ENCODE results near the gene ATP10A.
"Not testable (repeated sequence)": the region's sequence is repeated elsewhere in the genome, so short reads cannot be mapped to it uniquely, and the experiment has no call there.

The ATP10A gene

GRCh38 chr15:25883463-25884259, 20.5 kb upstream of the ATP10A start:
- no peak for DNase-seq

DNA sequence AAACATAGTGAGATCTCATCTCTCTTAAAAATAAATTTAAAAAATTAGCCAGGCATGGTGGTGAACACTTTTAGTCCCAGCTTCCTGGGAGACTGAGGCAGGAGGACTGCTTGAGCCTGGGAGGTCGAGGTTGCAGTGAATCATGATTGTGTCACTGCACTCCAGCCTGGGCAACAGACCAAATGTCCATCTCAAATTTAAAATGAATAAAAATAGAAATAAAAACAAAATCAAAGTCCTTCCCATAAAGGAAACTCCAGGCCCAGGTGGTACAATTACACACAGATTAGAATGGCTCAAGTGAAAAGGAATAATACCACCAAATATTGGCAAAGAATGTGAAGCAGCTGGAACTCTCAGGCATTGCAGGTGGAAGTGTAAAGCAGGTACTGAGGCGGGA, 19.3 kb upstream of the ATP10A start:
- DNase-seq: no peak

DNA sequence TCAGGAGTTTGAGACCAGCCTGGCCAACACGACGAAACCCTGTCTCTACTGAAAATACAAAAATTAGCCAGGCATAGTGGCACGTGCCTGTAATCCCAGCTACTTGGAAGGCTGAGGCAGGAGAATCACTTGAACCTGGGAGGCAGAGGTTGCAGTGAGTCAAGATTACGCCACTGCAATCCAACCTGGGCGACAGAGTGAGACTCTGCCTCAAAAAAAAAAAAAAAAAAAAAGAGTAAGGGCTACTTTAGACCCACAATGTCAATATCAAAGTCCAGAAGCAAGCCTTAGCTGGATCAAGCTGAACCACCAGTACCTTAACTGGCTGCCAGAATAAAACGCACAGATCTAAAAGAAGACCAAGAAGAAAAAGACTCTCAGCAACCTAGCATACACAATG, 17.8 kb upstream of the ATP10A start:
- not testable (repeated sequence) for DNase-seq

DNA sequence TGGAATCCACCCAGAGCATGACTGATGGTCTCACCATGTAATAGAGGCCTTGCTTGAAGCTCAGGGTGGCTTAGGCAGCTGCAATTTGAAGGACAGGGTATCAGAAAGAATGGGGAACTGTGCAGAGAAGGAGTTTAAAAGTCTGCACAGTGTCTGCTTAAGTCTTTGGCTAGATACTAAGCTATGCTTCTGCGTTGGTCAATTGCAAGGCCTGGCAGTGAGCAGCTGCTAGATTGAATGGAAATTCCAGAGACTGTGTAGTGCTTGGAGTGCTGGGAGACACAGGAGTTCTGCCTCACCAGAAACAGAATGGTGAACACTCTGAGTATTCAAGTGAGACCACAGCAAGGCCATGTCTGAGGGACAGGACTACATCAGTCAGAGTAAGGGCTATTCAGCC, 17.3 kb upstream of the ATP10A start:
- DNase-seq: no peak

- no peak for DNase-seq
These were observed 16.3 kb upstream of the ATP10A start for GRCh38 chr15:25879438-25879837.

GRCh38 chr15:25877681-25878080, 14.6 kb upstream of the ATP10A start:
- no peak for DNase-seq

GRCh38 chr15:25876231-25877140, 13.4 kb upstream of the ATP10A start:
- no peak for DNase-seq

DNA sequence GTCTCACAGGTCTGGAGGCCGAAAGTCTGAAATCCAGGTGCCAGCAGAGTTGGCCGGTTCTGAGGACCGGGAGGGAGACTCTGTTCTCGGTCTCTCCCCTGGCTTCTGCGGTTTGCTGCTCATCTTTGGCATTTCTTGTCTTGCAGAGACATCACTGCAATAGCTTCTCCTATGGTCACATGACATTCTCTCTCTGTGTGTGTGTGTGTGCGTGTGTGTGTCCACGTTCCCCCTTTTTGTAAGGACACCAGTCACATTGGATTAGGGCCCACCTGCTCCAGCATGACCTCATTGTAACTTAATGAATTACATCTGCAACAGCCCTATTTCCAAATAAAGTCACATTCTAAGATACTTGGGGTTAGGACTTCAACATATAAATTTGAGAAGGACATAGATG, 12.4 kb upstream of the ATP10A start:
- DNase-seq: no peak

DNA sequence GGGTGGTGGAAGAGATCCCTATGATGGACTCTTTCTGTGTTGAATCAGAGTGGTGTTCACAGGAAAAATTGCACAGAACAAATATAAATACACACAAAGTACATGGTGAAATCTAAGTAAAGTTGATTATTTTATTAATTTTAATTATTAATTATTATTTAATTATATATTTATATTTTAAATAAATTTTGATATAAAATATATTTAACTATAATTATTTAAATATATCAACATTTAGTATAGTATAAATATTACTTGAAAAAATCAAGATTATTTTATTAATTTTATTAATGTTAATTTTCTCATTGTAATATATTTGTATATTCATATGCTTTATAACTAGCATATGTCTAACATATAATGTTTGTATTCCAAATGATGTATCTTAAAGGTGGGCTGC, 11.3 kb upstream of the ATP10A start:
- DNase-seq: no peak

DNA sequence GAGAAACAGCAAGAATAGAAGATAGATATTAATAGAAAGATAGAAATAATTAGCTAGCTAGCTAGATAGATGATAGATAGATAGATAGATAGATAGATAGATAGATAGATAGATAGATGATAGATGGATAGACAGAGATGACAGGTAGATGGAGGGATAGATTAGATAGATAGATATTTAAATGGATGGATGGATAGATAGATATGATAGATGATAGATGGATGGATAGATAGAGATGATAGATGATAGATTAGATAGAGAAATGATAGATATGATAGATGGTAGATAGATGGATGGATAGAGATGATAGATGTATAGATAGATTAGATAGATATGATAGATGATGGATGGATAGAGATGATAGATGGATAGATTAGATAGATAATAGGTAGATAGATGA, 8.3 kb upstream of the ATP10A start:
- no peak for DNase-seq

- no peak for DNase-seq
These were observed 7.8 kb upstream of the ATP10A start for GRCh38 chr15:25870938-25871337.

- DNase-seq: peak; percentile 35
These were observed 6.6 kb upstream of the ATP10A start for GRCh38 chr15:25869701-25870100.

DNA sequence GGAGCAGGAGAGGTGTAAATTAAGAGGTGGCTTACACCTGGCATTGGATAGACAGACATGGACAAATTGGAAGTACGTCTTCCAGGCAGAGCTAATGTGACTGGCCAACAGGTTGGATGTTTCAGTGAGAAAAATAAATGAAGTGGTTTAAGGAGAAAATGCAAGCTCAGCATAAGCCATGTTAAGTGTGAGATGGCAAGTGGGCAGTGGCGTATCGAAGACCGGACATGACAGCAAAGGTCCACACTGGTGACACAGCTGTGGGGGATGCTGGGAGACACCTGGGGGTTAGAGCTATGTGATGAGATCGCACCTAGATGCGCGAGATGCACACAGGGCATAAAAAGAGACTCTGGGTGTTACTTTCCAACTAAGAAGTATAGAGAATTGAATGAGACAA, 3.7 kb upstream of the ATP10A start:
- no peak for DNase-seq

DNA sequence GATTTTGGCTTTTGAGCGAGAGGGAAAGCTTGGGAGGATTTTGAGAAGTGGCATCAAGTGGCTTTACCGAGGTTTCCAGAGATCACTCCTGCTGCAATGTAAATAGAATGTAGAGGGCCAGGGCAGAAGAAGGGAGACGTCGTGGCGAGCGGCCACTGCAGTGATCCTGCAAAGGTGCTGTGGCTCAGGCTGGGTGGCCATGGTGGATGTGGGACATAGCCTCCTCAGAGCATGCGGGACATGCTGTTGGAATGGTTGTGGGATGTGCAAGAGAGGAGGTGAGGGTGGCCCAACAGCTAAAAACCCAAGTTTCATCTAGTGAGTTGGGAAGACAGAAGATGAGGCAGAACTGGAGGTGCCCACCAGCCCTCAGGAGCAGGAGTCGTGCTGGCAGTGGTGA, 3.1 kb upstream of the ATP10A start:
- no peak for DNase-seq

DNA sequence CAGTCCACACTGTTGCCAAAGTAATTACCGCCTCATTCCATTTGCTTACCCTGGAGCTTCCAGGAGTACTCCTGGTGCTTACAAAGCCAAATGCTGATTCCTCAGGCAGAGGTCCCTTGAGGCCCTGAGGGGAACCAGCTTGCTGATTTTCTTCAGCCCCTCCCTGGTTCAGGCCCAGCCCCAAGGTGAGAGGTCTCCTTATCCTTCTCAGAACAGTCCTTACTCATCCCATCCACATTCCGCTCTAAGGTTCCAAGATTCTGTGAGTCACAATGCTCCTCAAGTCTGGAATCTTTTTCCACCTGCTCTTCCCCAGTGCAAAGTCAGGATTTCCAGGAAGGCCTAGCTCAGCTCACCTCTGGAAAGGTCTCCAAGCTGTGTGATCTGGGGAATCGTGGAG, 1.8 kb upstream of the ATP10A start:
- no peak for DNase-seq

- no peak for DNase-seq
These were observed 947 bp upstream of the ATP10A start for GRCh38 chr15:25863968-25864580.

- DNase-seq: peak; percentile 25
These were observed 536 bp downstream of the ATP10A start for GRCh38 chr15:25862472-25863110.

- DNase-seq: no peak
These were observed 1.1 kb downstream of the ATP10A start for GRCh38 chr15:25862071-25862471.

DNA sequence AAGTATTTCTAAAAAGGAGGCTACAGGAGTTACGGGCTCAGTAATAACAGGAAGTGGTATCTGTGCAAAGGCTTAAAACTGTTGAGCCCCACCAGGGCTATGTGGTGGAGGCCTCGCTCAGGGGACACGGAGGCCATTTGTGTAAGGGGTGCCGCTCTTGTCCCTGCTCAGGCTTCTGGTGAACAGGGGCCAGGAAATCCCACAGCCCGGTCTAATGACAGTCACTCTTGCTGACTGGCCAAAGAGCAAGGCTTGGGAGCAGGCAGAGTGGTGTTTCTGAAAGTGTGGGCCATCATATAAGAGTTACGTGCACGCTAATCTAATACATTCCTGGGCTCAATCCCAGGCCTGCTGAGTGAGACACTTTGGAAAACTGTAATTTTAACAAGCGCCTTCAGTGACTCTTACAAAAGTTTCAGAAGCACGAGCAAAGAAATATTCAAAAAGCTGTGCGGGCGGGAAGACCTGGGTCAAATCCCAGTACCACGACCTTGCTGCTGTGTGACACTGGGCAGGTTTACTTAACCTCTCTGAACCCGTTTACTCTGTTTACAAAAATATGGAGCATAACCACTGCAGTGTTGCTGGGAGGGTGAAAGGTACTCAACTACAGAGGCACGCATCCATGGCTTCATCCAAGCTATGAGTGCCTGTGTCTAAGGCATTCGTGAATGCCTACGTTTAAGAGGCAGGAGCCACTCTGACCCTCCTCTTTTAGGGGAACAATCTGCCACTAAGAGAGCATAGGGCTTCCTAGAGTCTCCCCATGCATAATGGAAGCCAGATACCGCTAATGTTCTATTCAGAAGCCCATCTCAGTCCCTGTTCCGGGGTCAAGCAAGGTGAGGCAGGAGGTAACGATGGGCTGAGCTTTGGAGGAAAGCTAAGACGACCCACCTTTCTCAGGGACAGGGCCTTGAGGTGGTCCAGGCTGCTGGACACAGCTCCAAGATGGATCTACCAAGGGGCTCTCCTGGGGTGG, 2.0 kb downstream of the ATP10A start:
- DNase-seq: peak; percentile 14

DNA sequence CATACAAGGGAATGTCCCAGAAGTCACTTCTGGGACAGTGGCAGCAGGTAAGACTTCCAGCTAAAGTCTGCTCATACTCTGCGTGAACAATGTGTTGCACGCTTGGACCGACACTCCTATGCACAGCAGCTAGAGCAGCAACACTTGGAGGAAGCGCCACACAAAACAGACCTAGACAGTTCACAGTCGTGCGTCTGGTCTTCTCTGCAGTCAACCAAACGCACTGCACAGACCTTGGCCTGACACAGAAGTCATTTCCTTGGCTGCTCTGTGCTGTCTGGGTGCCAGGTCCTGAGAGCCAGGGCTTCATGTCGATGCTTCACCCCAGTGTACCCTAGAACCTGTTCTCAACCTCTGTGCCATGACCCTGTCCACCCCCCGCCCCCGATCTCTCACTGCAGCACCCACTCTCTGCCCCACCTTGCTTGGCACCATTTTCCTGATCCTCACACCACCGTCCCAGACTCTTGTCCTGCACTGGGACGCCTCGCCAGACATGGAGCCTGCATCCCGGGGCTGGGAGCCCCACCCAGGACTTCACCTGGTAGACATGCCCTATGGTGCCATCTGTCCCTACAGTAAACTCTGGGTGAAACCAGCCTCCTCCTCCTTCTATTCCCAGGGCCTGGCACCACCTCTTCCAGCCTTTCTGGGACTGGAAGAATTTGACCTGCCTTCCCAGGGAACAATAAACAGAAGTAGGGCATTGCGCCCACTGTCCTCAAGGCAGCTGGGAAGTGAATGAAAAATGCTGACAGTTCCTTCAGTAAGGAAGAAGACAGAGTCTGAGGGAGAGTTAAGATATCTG, 3.1 kb downstream of the ATP10A start:
- no peak for DNase-seq

All from suppressor macrophage treated with lipopolysaccharide for 4 hours (primary cell).